Heart right ventricle (tissue), 16 donors: ENCODE data around the gene PRDM8. TPM values are rescaled to one million over a fixed set of nuclear protein-coding genes. Genes with fewer than 3 reads are reported as not detected.
A peak's percentile ranks its signal among the peaks of the same experiment; 100 is the strongest.

Experiments used
- ATAC-seq, 8 donors: fragments of 200-7000 bp; cut with Tn5 transposase; one replicate each; pipeline ENCODE4 v1.9.1; 2020; ENCODE audit warnings: mild to moderate bottlenecking in 8 of 8, moderate library complexity in 8 of 8, moderate number of reproducible peaks in 1 of 8
- DNase-seq, 2 donors: peaks; one replicate each; pipeline ENCODE4 v3.0.0-alpha.2; 2020
- H3K27ac ChIP-seq, 10 donors: fragments of 200-600 bp; sonication (generic) in 2 of 10; one replicate each; pipeline versions ENCODE4 v1.5.0 to v1.8.0; 2020 to 2022; ENCODE audit warnings: mild to moderate bottlenecking in 3 of 10
- H3K27me3 ChIP-seq, 7 donors: fragments of 200-600 bp; one replicate each; pipeline ENCODE4 v1.8.0; 2021 to 2022; ENCODE audit warnings: mild to moderate bottlenecking in 2 of 7
- H3K36me3 ChIP-seq, 9 donors: fragments of 200-600 bp; sonication (generic) in 1 of 9; one replicate each; pipeline versions ENCODE4 v1.5.0 to v1.8.0; 2020 to 2022; ENCODE audit warnings: mild to moderate bottlenecking in 2 of 9
- H3K4me1 ChIP-seq, 9 donors: fragments of 200-600 bp; sonication (generic) in 1 of 9; one replicate each; pipeline versions ENCODE4 v1.5.0 to v1.8.0; 2020 to 2022; ENCODE audit warnings: mild to moderate bottlenecking in 4 of 9
- H3K4me3 ChIP-seq, 10 donors: fragments of 200-600 bp; sonication (generic) in 2 of 10; one replicate each; pipeline versions ENCODE4 v1.5.0 to v1.8.0; 2020 to 2022; ENCODE audit warnings: mild to moderate bottlenecking in 7 of 10, moderate library complexity in 2 of 10
- H3K9me3 ChIP-seq, 11 donors: fragments of 200-600 bp in 10 of 11; sonication (generic) in 2 of 11; one replicate each; pipeline versions ENCODE4 v1.5.0 to v1.8.0; 2013 to 2022; ENCODE audit warnings: mild to moderate bottlenecking in 2 of 11, control low read depth in 1 of 11, moderate library complexity in 1 of 11
- WGBS, 2 donors: extraction: QIAGEN DNeasy Blood & Tissue Kit; methylation state at CpG; one replicate each; pipeline ENCODE4 v1.1.7; 2013; ENCODE audit warnings: inconsistent platforms in 1 of 2; 5-methylcytosine and 5-hydroxymethylcytosine counted together
- intact Hi-C, 10 donors: fragments of 100-400 bp; cut with DNase I; formaldehyde crosslinking; loops; one replicate each; pipeline versions ENCODE4 v1.11.1 to v1.14.2; 2022
- polyA plus RNA-seq, 2 donors: library from polyadenylated mRNA; stranded (reverse); fragments of 200-250 nt; gene quantifications; one replicate each; pipeline ENCODE4 v1.2.3, GENCODE V29; 2013
- total RNA-seq, 10 donors: library from RNA; stranded (reverse); fragmentation: NEBNext Ultra II Directional in 3 of 10; extraction: Animal tissue kit (Norgen Biotek cat#: 25700) in 3 of 10; gene quantifications; one replicate each; pipeline versions ENCODE4 v1.2.1 to v1.2.4, GENCODE V29; 2021 to 2023
- TF ChIP-seq, protein P1 (sequence below), 9 donors: fragments of 200-600 bp; sonication (generic) in 2 of 9; IDR thresholded peaks; one replicate each; pipeline versions ENCODE4 v1.5.0 to v1.8.0; 2021 to 2022; ENCODE audit warnings: antibody characterized with exemption in 9 of 9, mild to moderate bottlenecking in 5 of 9, moderate library complexity in 1 of 9
- donor health status: Arrhythmogenic right ventricular cardiomyopathy.
- donor health status: ischemic (EF 13 %, LVEDD 7.1; RV severe dilation, severe dysfunction).
- donor health status: healthy with polysubstance abuse.
- donor health status: DM: no; HTN: yes; CAD: no.
- donor health status: DM: no; HTN: no; CAD: no.
- donor health status: ischemic (EF 25% LVEDD 6.9; RV normal size, moderate dysfunction).
- donor health status: ischemic (EF 25% LVEDD 5.7; RV mildly dilated, moderate dysfunction).
- donor health status: healthy.
- donor health status: DM: yes; HTN: yes; CAD: no.
- donor health status: Ischemic cardiomyopathy.
- donor health status: ischemic (EF 35%, LVEDD 5.7; RV mildly dilated, moderate dysfunction).
- donor health status: nonischemic (EF 11% LVEDD 7.7; RV severe dilation, severe dysfunction).
- donor health status: DM: yes; HTN: yes; CAD: no.
- donor health status: PGD.
- donor health status: ischemic (EF 29% LVEDD 5.4; RV normal size, mild dysfunction).
- donor health status: nonischemic (EF 23%, LVEDD 6.1; RV moderate dilation, normal function).

PRDM8 gene
- total and polyA plus RNA-seq, 12 donors = 0.23 to 1.9 (median 0.67) TPM

DNA sequence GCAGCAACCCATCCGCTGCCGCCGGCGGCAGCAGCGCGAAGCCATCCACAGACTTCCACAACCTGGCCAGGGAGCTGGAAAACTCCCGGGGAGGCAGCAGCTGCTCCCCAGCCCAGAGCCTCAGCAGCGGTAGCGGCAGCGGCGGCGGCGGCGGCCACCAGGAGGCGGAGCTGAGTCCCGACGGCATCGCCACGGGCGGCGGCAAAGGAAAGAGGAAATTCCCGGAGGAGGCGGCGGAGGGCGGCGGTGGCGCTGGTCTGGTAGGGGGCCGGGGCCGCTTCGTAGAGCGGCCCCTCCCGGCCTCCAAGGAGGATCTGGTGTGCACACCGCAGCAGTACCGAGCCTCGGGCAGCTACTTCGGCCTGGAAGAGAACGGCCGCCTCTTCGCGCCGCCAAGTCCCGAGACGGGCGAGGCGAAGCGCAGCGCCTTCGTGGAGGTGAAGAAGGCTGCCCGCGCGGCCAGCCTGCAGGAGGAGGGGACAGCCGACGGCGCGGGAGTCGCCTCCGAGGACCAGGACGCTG is 4.9 kb downstream of the PRDM8 start:
- intact Hi-C loops = loop anchor here in 1 of 10 donors (10.0 kb wide), 1 partner anchor 1247 kb away; no protein-coding TSS in a partner anchor
- 1 to 2% methylated on average over 51 to 58 of the region's 58 CpGs for WGBS, 2 donors

DNA sequence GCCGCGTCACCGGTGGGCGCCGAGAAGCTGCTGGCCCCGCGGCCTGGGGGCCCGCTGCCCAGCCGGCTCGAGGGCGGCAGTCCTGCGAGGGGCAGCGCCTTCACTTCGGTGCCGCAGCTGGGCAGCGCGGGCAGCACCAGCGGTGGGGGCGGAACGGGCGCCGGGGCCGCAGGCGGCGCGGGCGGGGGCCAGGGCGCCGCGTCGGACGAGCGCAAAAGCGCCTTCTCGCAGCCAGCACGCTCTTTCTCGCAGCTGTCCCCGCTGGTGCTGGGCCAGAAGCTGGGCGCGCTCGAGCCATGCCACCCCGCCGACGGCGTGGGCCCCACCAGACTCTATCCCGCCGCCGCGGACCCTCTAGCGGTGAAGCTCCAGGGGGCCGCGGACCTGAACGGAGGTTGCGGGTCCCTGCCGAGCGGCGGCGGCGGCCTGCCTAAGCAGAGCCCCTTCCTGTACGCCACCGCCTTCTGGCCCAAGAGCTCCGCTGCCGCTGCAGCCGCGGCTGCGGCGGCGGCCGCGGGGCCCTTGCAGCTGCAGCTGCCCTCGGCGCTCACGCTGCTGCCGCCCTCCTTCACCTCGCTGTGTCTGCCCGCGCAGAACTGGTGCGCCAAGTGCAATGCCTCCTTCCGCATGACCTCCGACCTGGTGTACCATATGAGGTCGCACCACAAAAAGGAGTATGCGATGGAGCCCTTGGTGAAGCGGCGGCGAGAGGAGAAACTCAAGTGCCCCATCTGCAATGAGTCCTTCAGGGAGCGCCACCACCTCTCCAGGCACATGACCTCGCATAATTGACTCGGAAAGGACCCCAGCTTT is 5.6 kb downstream of the PRDM8 start:
- DNase-seq (peak in 1 of 2 donors; percentile 41), ATAC-seq (peak in 4 of 8 donors; percentile 8 to 39 (median 27))
- Histone ChIP-seq H3K27me3 (peaks cover 6 to 77% (median 51%) of the 10 kb centered on the region in 7 donors), H3K27ac (peak overlapping the region in 5 of 10 donors; percentile 50 to 87 (median 62)), H3K9me3 (no peaks in the 10 kb centered on the region), H3K4me3 (peak overlapping the region; percentile 47 to 71 (median 58)), H3K36me3 (no peaks in the 10 kb centered on the region), H3K4me1 (peaks cover 0 to 35% (median 21%) of the 10 kb centered on the region in 9 donors)
- intact Hi-C loops = loop anchor here in 1 of 10 donors (10.0 kb wide), 1 partner anchor 1248 kb away; no protein-coding TSS in a partner anchor
- 2 to 3% methylated on average over 59 to 88 of the region's 88 CpGs for WGBS, 2 donors
- TF ChIP-seq, protein P1, sequence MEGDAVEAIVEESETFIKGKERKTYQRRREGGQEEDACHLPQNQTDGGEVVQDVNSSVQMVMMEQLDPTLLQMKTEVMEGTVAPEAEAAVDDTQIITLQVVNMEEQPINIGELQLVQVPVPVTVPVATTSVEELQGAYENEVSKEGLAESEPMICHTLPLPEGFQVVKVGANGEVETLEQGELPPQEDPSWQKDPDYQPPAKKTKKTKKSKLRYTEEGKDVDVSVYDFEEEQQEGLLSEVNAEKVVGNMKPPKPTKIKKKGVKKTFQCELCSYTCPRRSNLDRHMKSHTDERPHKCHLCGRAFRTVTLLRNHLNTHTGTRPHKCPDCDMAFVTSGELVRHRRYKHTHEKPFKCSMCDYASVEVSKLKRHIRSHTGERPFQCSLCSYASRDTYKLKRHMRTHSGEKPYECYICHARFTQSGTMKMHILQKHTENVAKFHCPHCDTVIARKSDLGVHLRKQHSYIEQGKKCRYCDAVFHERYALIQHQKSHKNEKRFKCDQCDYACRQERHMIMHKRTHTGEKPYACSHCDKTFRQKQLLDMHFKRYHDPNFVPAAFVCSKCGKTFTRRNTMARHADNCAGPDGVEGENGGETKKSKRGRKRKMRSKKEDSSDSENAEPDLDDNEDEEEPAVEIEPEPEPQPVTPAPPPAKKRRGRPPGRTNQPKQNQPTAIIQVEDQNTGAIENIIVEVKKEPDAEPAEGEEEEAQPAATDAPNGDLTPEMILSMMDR (IDR thresholded peaks at IDR 0.05) = peak in 1 of 9 donors; percentile 6

More for the DNA sequence above, 4.9 kb downstream of the PRDM8 start:
- H3K9me3 ChIP-seq = no peaks in the 10 kb centered on the region
- TF ChIP-seq, protein P1 (IDR thresholded peaks at IDR 0.05) = peak; percentile 59 to 92 (median 89)
- H3K4me1 ChIP-seq = peaks cover 0 to 40% (median 20%) of the 10 kb centered on the region in 9 donors
- peak overlapping the region; percentile 47 to 71 (median 58) for H3K4me3 ChIP-seq
- peak overlapping the region in 5 of 10 donors; percentile 50 to 87 (median 62) for H3K27ac ChIP-seq
- ATAC-seq (peak; percentile 77 to 88 (median 84)), DNase-seq (peak; percentile 81 to 90)
- no peaks in the 10 kb centered on the region for H3K36me3 ChIP-seq
- H3K27me3 ChIP-seq = peaks cover 6 to 78% (median 54%) of the 10 kb centered on the region in 7 donors

DNA sequence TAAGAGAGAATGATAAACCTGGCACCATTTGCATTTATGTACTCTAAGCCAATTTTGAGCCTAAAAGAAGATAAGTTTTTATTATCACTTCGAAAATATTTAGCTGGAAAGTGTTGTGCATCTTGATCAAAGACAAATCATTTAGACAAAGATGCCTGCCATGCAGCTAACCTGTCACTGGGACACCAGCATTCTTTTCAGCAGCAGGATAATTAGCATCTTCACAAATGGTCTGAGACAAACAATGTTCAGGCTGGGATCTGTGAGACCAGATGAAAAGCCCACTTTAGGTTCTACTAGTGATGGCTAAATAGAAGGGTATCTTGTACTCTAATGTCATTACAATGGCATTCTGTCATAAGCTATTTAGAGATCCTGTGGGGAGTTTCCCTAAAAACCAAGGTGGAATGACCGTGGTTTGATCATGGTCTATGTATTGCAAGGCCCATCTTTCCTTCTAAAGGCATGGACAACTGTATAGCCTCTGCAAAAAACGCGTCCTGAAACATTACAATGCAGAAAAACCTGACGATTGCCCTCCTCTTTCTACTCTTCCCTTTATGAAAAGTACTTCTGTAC is 7.2 kb downstream of the PRDM8 start:
- H3K4me3 ChIP-seq = no peak overlapping the region
- DNase-seq = no peak
- no peaks in the 10 kb centered on the region for H3K9me3 ChIP-seq
- H3K27ac ChIP-seq = no peak overlapping the region
- H3K4me1 ChIP-seq = peaks cover 0 to 30% (median 20%) of the 10 kb centered on the region in 9 donors
- intact Hi-C loops = loop anchor here in 2 of 10 donors (5.0 to 10.0 kb wide), 2 partner anchors 1250 to 1252 kb away; no protein-coding TSS in a partner anchor
- TF ChIP-seq, protein P1 (IDR thresholded peaks at IDR 0.05) = no peak
- WGBS, 2 donors = 80 to 82% methylated on average over 5 of the region's 5 CpGs
- H3K27me3 ChIP-seq = peaks cover 6 to 76% (median 38%) of the 10 kb centered on the region in 7 donors
- no peak for ATAC-seq
- no peaks in the 10 kb centered on the region for H3K36me3 ChIP-seq

DNA sequence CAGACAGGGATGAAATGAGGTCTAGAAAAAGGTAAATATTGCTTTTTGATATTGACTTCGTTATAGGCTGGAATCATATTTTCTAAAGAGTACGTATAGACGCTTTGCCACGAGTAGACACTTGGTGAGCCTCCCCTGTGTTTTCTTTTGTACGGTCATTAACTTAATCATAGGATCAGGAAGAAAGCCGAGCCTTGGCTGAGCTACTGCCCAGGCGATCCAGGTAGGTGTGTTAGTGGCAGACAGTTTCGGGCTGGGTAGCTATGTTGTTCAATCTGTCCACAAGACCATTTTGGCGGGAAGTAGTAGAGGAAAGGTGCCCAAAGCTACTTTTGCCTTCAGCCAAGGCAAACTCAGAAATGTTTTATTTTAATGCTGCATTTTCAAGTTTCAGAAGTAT is 8.8 kb downstream of the PRDM8 start:
- 90% methylated on average over 9 of the region's 9 CpGs for WGBS, 2 donors
- H3K4me3 ChIP-seq = no peak overlapping the region
- no peak for ATAC-seq
- peaks cover 6 to 75% (median 31%) of the 10 kb centered on the region in 7 donors for H3K27me3 ChIP-seq
- H3K9me3 ChIP-seq = no peaks in the 10 kb centered on the region
- TF ChIP-seq, protein P1 (IDR thresholded peaks at IDR 0.05) = no peak
- DNase-seq = no peak
- intact Hi-C loops = loop anchor here in 2 of 10 donors (5.0 to 10.0 kb wide), 2 partner anchors 1251 to 1254 kb away; no protein-coding TSS in a partner anchor
- peak overlapping the region in 3 of 10 donors; percentile 3 to 76 (median 40) for H3K27ac ChIP-seq
- H3K4me1 ChIP-seq = peaks cover 0 to 30% (median 20%) of the 10 kb centered on the region in 9 donors
- no peaks in the 10 kb centered on the region for H3K36me3 ChIP-seq
